SK-N-SH (cell line): ENCODE results near the gene SEPTIN10. TPM values are rescaled to one million over a fixed set of nuclear protein-coding genes. Genes with fewer than 3 reads are reported as not detected.

ENCODE experiments used
- CTCF ChIA-PET: fragments of 300-600, 350-600 bp; formaldehyde crosslinking; extraction: SDS; loops from one replicate; lab custom pipeline; 2021; lab: Yijun Ruan, JAX
- POLR2A ChIA-PET: fragments of 350-600 bp; sonication (Branson Sonifier 250); formaldehyde crosslinking; extraction: SDS; loops from one replicate; lab custom pipeline; 2020; ENCODE audit warnings: antibody characterized with exemption, inconsistent platforms; lab: Yijun Ruan, JAX
- DNase-seq: peaks from one replicate; pipeline ENCODE4 v3.0.0; 2012
- H2AFZ ChIP-seq: fragments of 200-600 bp; sonication (generic); 2 replicates; pipeline ENCODE4 v1.8.1; 2016; ENCODE audit warnings: antibody characterized with exemption, mild to moderate bottlenecking, low read depth
- H3F3A ChIP-seq: fragments of 200-600 bp; sonication (generic); replicated peaks from 2 replicates; pipeline ENCODE3; 2016; ENCODE audit warnings: antibody characterized with exemption, mild to moderate bottlenecking; ENCODE audit not compliant: insufficient read depth
- H3K27ac ChIP-seq, 2 experiments: fragments of 200-500 bp in 1 of 2; fragments of 200-600 bp in 1 of 2; sonication (Bioruptor generic) in 1 of 2; sonication (generic), shearing (Covaris generic) in 1 of 2; 2 replicates each; pipeline versions ENCODE4 v1.5.1 to v1.6.1; 2014 to 2016; ENCODE audit warnings: low read depth in 2 of 2, inconsistent platforms in 1 of 2, low read length in 1 of 2, mild to moderate bottlenecking in 1 of 2, mixed read lengths in 1 of 2
- H3K27me3 ChIP-seq: fragments of 200-600 bp; sonication (generic), shearing (Covaris generic); 2 replicates; pipeline ENCODE4 v1.6.1; 2016; ENCODE audit warnings: mixed run types; ENCODE audit not compliant: insufficient read depth
- H3K36me3 ChIP-seq, 2 experiments: fragments of 200-500 bp in 1 of 2; fragments of 200-600 bp in 1 of 2; sonication (Bioruptor generic) in 1 of 2; sonication (generic) in 1 of 2; replicated peaks in 1 of 2; 2 replicates each; pipeline versions ENCODE3 to v1.5.1; 2014 to 2016; ENCODE audit warnings: low read length in 1 of 2, mild to moderate bottlenecking in 1 of 2; ENCODE audit not compliant: insufficient read depth in 2 of 2, control insufficient read depth in 1 of 2
- H3K4me1 ChIP-seq, 2 experiments: fragments of 200-500 bp in 1 of 2; fragments of 200-600 bp in 1 of 2; sonication (Bioruptor generic) in 1 of 2; sonication (generic), shearing (Covaris generic) in 1 of 2; 2 replicates each; pipeline versions ENCODE4 v1.5.1 to v1.6.1; 2014 to 2016; ENCODE audit warnings: low read depth in 1 of 2, low read length in 1 of 2, mixed run types in 1 of 2; ENCODE audit not compliant: insufficient read depth in 2 of 2, control insufficient read depth in 1 of 2
- H3K4me2 ChIP-seq: fragments of 200-600 bp; sonication (generic), shearing (Covaris generic); 2 replicates; pipeline ENCODE4 v1.6.1; 2017; ENCODE audit warnings: mixed run types
- H3K4me3 ChIP-seq, 2 experiments: fragments of 200-500 bp in 1 of 2; fragments of 200-600 bp in 1 of 2; sonication (Bioruptor generic) in 1 of 2; sonication (generic), shearing (Covaris generic) in 1 of 2; 2 replicates each; pipeline versions ENCODE4 v1.5.1 to v1.8.1; 2014 to 2016; ENCODE audit warnings: low read depth in 2 of 2, inconsistent platforms in 1 of 2, low read length in 1 of 2, mild to moderate bottlenecking in 1 of 2, mixed read lengths in 1 of 2, moderate library complexity in 1 of 2
- H3K79me2 ChIP-seq: fragments of 200-600 bp; sonication (generic); 2 replicates; pipeline ENCODE4 v1.8.1; 2017; ENCODE audit warnings: mild to moderate bottlenecking; ENCODE audit not compliant: insufficient read depth
- H3K9ac ChIP-seq: fragments of 200-600 bp; sonication (generic); 2 replicates; pipeline ENCODE4 v1.6.1; 2017; ENCODE audit warnings: mixed run types
- H3K9me2 ChIP-seq: fragments of 200-600 bp; sonication (generic); 2 replicates; pipeline ENCODE4 v1.6.1; 2017; ENCODE audit warnings: mixed run types
- H3K9me3 ChIP-seq: fragments of 200-600 bp; sonication (generic); 2 replicates; pipeline ENCODE4 v1.6.1; 2017; ENCODE audit warnings: mixed run types, mild to moderate bottlenecking, moderate library complexity
- H4K20me1 ChIP-seq: fragments of 200-600 bp; sonication (generic); 2 replicates; pipeline ENCODE4 v1.6.1; 2017; ENCODE audit warnings: mild to moderate bottlenecking, mixed run types; ENCODE audit not compliant: insufficient read depth
- EZH2phosphoT487 ChIP-seq: fragments of 200-600 bp; sonication (generic); IDR thresholded peaks from 2 replicates; pipeline ENCODE4 v1.6.1; 2017; ENCODE audit warnings: low read depth, mixed run types, mild to moderate bottlenecking, antibody characterized with exemption, moderate library complexity, borderline replicate concordance
- MEF2A ChIP-seq: IDR thresholded peaks from 2 replicates; pipeline ENCODE4 v1.4.0; 2012; ENCODE audit warnings: low read depth, borderline replicate concordance
- SMC3 ChIP-seq: IDR thresholded peaks from 2 replicates; pipeline ENCODE4 v1.6.1; 2012; ENCODE audit warnings: low read depth, low read length, improper control_type of control experiment
- WGBS: methylation state at CpG from one replicate; pipeline ENCODE4 v1.1.6; 2017; ENCODE audit warnings: low lambda C conversion rate; 5-methylcytosine and 5-hydroxymethylcytosine counted together
- polyA plus RNA-seq, 3 experiments: library from polyadenylated mRNA; depleted of rRNA; stranded (reverse); fragments of >200 nt; gene quantifications; 2 replicates each; pipeline ENCODE4 v1.2.3, GENCODE V29; 2012
- TF ChIP-seq, protein P1 (sequence below): fragments of 150-350 bp; IDR thresholded peaks from 2 replicates; pipeline ENCODE4 v1.6.1; 2016; ENCODE audit warnings: mild to moderate bottlenecking, low read depth, low read length
- TF ChIP-seq, protein P2 (sequence below): IDR thresholded peaks from 2 replicates; pipeline ENCODE4 v1.4.0; 2012; ENCODE audit warnings: low read depth, borderline replicate concordance
- TF ChIP-seq, protein P3 (sequence below): IDR thresholded peaks from 2 replicates; pipeline ENCODE4 v1.6.1; 2012; ENCODE audit warnings: mild to moderate bottlenecking, low read depth, low read length, moderate library complexity
- TF ChIP-seq, protein P4 (sequence below): IDR thresholded peaks from 2 replicates; pipeline ENCODE4 v1.4.0; 2012; ENCODE audit warnings: low read depth, borderline replicate concordance

Gene SEPTIN10
- polyA plus RNA-seq, 1 of the 3 experiments (the other 2 are of a cell fraction), result 46.5 TPM

GRCh38 chr2:109530712-109531111, 83.1 kb downstream of the SEPTIN10 start:
- ChIA-PET CTCF (interaction anchor here (0.6 to 12.4 kb wide), 3 partner anchors 15 to 386 kb away, joined by 3 to 89 read pairs (median 12); no protein-coding TSS in a partner anchor), POLR2A (no interaction called here)
- Histone ChIP-seq H3K9ac (no peak overlapping the region), H3K36me3 (no peaks in the 10 kb centered on the region), H3K27ac (no peak overlapping the region), H3K79me2 (no peaks in the 10 kb centered on the region), H3F3A (no peaks in the 10 kb centered on the region), H4K20me1 (no peaks in the 10 kb centered on the region), H3K4me2 (no peak overlapping the region), H3K4me3 (no peak overlapping the region), H3K9me2 (no peaks in the 10 kb centered on the region), H3K4me1 (peaks cover 0 to 10% of the 10 kb centered on the region in 2 experiments; a peak in 1 of 4 replicates), H3K27me3 (no peaks in the 10 kb centered on the region), H2AFZ (no peak overlapping the region), H3K9me3 (no peaks in the 10 kb centered on the region)
- TF ChIP-seq SMC3 (no peak), EZH2phosphoT487 (no peak), MEF2A (no peak)
- TF ChIP-seq, protein P1, sequence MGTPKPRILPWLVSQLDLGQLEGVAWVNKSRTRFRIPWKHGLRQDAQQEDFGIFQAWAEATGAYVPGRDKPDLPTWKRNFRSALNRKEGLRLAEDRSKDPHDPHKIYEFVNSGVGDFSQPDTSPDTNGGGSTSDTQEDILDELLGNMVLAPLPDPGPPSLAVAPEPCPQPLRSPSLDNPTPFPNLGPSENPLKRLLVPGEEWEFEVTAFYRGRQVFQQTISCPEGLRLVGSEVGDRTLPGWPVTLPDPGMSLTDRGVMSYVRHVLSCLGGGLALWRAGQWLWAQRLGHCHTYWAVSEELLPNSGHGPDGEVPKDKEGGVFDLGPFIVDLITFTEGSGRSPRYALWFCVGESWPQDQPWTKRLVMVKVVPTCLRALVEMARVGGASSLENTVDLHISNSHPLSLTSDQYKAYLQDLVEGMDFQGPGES, result no peak
- TF ChIP-seq, protein P2, sequence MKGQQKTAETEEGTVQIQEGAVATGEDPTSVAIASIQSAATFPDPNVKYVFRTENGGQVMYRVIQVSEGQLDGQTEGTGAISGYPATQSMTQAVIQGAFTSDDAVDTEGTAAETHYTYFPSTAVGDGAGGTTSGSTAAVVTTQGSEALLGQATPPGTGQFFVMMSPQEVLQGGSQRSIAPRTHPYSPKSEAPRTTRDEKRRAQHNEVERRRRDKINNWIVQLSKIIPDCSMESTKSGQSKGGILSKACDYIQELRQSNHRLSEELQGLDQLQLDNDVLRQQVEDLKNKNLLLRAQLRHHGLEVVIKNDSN, result no peak
- TF ChIP-seq, protein P3, sequence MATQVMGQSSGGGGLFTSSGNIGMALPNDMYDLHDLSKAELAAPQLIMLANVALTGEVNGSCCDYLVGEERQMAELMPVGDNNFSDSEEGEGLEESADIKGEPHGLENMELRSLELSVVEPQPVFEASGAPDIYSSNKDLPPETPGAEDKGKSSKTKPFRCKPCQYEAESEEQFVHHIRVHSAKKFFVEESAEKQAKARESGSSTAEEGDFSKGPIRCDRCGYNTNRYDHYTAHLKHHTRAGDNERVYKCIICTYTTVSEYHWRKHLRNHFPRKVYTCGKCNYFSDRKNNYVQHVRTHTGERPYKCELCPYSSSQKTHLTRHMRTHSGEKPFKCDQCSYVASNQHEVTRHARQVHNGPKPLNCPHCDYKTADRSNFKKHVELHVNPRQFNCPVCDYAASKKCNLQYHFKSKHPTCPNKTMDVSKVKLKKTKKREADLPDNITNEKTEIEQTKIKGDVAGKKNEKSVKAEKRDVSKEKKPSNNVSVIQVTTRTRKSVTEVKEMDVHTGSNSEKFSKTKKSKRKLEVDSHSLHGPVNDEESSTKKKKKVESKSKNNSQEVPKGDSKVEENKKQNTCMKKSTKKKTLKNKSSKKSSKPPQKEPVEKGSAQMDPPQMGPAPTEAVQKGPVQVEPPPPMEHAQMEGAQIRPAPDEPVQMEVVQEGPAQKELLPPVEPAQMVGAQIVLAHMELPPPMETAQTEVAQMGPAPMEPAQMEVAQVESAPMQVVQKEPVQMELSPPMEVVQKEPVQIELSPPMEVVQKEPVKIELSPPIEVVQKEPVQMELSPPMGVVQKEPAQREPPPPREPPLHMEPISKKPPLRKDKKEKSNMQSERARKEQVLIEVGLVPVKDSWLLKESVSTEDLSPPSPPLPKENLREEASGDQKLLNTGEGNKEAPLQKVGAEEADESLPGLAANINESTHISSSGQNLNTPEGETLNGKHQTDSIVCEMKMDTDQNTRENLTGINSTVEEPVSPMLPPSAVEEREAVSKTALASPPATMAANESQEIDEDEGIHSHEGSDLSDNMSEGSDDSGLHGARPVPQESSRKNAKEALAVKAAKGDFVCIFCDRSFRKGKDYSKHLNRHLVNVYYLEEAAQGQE, result no peak
- TF ChIP-seq, protein P4, sequence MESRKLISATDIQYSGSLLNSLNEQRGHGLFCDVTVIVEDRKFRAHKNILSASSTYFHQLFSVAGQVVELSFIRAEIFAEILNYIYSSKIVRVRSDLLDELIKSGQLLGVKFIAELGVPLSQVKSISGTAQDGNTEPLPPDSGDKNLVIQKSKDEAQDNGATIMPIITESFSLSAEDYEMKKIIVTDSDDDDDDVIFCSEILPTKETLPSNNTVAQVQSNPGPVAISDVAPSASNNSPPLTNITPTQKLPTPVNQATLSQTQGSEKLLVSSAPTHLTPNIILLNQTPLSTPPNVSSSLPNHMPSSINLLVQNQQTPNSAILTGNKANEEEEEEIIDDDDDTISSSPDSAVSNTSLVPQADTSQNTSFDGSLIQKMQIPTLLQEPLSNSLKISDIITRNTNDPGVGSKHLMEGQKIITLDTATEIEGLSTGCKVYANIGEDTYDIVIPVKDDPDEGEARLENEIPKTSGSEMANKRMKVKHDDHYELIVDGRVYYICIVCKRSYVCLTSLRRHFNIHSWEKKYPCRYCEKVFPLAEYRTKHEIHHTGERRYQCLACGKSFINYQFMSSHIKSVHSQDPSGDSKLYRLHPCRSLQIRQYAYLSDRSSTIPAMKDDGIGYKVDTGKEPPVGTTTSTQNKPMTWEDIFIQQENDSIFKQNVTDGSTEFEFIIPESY, result no peak
- DNase-seq, result no peak
- WGBS, result 57% methylated on average over 6 of the region's 6 CpGs
